ENCODE data around the gene MIA.
A peak's percentile ranks its signal among the peaks of the same experiment; 100 is the strongest.

The MIA gene

GRCh38 chr19:40804783-40805242, 29.5 kb downstream of the MIA start:
- Histone ChIP-seq H3K9me3 (no peaks in the 10 kb centered on the region), H3K4me3 (no peak overlapping the region), H3K36me3 (peaks cover 18 to 50% (median 31%) of the 10 kb centered on the region in 3 donors), H3K4me1 (peaks cover 7 to 96% (median 86%) of the 10 kb centered on the region in 4 donors), H3K27me3 (no peaks in the 10 kb centered on the region), H3K27ac (peak overlapping the region; percentile 53 to 97)
- TF ChIP-seq, protein P1, sequence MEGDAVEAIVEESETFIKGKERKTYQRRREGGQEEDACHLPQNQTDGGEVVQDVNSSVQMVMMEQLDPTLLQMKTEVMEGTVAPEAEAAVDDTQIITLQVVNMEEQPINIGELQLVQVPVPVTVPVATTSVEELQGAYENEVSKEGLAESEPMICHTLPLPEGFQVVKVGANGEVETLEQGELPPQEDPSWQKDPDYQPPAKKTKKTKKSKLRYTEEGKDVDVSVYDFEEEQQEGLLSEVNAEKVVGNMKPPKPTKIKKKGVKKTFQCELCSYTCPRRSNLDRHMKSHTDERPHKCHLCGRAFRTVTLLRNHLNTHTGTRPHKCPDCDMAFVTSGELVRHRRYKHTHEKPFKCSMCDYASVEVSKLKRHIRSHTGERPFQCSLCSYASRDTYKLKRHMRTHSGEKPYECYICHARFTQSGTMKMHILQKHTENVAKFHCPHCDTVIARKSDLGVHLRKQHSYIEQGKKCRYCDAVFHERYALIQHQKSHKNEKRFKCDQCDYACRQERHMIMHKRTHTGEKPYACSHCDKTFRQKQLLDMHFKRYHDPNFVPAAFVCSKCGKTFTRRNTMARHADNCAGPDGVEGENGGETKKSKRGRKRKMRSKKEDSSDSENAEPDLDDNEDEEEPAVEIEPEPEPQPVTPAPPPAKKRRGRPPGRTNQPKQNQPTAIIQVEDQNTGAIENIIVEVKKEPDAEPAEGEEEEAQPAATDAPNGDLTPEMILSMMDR (IDR thresholded peaks at IDR 0.05) = no peak
- no peak for DNase-seq
- intact Hi-C loops (cut with DNase I; ENCODE audit: low total_unique reads) = loop anchor here (10.0 kb wide), 1 partner anchor 50 kb away; the partner anchor contains the start of genes ACTMAP and SNRPA

DNA sequence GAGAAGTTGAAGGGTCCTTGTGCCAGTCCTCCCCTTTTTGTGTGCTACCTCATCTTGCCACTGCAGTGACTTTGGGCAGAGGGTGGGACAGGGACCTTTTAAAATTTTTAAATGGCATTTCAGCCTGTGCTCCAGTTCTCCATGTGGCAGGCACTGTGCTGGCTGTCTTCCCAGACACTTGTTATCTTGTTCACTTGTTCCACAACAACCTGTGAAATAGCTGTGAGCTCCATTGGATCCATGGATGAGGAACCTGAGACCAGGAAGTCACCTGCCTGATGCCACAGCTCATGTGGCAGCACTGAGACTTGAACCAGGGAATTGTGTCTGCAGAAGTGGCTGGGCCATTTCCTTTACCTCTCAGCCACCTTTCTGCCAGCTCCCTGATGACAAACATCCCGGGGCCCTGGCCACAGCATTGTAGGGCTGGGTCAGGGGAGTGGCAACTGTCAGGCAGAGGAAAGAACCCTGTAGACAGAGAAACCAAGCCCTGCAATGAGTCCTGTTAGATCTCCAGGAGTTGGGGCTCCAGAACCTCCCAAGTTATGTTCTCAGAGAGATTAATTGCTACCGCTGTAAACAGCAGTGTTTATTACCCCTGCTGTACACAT, 30.0 kb downstream of the MIA start:
- TF ChIP-seq, protein P1 (IDR thresholded peaks at IDR 0.05) = no peak
- peak overlapping the region; percentile 53 to 97 for H3K27ac ChIP-seq
- H3K36me3 ChIP-seq = peaks cover 18 to 48% (median 30%) of the 10 kb centered on the region in 3 donors
- intact Hi-C loops (cut with DNase I; ENCODE audit: low total_unique reads) = loop anchor here (10.0 kb wide), 1 partner anchor 51 kb away; the partner anchor contains the start of genes ACTMAP and SNRPA
- H3K27me3 ChIP-seq = no peaks in the 10 kb centered on the region
- no peak overlapping the region for H3K4me3 ChIP-seq
- no peaks in the 10 kb centered on the region for H3K9me3 ChIP-seq
- peaks cover 7 to 97% (median 86%) of the 10 kb centered on the region in 4 donors for H3K4me1 ChIP-seq
- no peak for DNase-seq

DNA sequence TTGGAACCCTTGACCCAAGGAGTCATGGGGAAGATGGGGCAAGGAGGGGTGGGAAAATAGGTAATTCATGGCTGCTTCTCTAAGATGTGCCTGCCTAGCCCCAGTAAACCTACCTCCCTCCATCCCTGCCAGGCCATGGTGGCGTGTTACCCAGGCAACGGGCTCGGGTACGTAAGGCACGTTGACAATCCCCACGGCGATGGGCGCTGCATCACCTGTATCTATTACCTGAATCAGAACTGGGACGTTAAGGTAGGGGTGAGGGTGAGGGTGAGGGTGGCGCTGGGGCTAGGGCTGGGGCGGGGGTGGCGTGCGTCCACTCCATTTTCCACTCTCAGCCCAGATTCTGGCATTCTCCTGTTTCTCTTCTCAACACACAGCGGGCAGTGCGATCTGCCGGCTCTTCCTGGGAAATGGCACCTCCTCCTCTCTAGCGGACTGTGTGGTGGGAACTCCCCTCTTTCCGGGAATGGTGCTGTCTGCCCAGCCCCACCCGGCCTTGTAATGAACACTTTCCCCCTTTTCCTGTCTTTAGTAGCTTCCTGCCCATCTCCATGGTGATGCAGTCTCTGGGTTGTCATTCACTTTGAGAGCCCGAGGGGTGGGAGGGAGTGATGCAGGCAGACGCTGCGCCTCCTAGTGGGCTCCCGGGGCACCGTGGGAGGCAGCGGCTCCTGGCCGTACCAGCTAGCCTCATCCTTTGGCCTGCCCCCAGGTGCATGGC, 31.3 kb downstream of the MIA start:
- H3K27me3 ChIP-seq = no peaks in the 10 kb centered on the region
- TF ChIP-seq, protein P1 (IDR thresholded peaks at IDR 0.05) = peak; percentile 82 to 91
- intact Hi-C loops (cut with DNase I; ENCODE audit: low total_unique reads) = loop anchor here (10.0 kb wide), 1 partner anchor 52 kb away; the partner anchor contains the start of genes ACTMAP and SNRPA
- peaks cover 11 to 38% (median 21%) of the 10 kb centered on the region in 3 donors for H3K36me3 ChIP-seq
- DNase-seq = peak; percentile 89 to 91
- H3K4me3 ChIP-seq = peak overlapping the region in 1 of 2 donors; percentile 0
- H3K27ac ChIP-seq = peak overlapping the region; percentile 53 to 97
- H3K4me1 ChIP-seq = peaks cover 7 to 91% (median 81%) of the 10 kb centered on the region in 4 donors
- H3K9me3 ChIP-seq = no peaks in the 10 kb centered on the region

DNA sequence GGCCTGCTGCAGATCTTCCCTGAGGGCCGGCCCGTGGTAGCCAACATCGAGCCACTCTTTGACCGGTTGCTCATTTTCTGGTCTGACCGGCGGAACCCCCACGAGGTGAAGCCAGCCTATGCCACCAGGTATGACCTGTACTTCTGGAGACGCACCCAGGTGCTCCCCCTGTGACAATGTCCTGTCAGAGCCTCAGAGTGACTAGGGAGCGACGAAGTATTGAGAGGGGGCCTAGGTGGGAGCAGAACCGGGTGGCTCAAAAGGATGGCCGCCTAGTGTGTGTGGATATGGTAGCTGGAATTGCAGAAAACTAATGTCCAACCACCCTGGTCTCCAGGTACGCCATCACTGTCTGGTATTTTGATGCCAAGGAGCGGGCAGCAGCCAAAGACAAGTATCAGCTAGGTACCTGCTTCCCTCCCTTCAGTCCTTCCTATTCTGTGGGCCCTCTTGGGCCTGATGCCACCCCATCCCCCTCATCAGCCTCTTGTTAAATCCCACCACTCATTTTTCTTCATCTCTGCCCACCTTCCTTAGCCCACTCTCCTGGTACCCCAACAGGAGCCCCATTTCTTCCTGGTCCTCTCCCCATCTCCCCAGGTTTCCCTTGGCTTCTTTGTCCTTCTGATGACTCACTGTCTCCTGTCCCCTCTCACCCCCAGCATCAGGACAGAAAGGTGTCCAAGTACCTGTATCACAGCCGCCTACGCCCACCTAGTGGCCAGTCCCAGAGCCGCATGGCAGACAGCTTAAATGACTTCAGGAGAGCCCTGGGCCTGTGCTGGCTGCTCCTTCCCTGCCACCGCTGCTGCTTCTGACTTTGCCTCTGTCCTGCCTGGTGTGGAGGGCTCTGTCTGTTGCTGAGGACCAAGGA, 32.1 kb downstream of the MIA start:
- Histone ChIP-seq H3K27ac (peak overlapping the region; percentile 53 to 97), H3K27me3 (no peaks in the 10 kb centered on the region), H3K9me3 (no peaks in the 10 kb centered on the region), H3K4me1 (peaks cover 7 to 91% (median 78%) of the 10 kb centered on the region in 4 donors), H3K36me3 (peaks cover 11 to 32% (median 21%) of the 10 kb centered on the region in 3 donors), H3K4me3 (no peak overlapping the region)
- intact Hi-C loops (cut with DNase I; ENCODE audit: low total_unique reads) = loop anchor here (10.0 kb wide), 1 partner anchor 53 kb away; the partner anchor contains the start of genes ACTMAP and SNRPA
- TF ChIP-seq, protein P1 (IDR thresholded peaks at IDR 0.05) = no peak
- no peak for DNase-seq

- Histone ChIP-seq H3K36me3 (peaks cover 11 to 32% (median 21%) of the 10 kb centered on the region in 3 donors), H3K27me3 (no peaks in the 10 kb centered on the region), H3K4me3 (no peak overlapping the region), H3K27ac (peak overlapping the region in 1 of 2 donors; percentile 97), H3K4me1 (peaks cover 7 to 91% (median 76%) of the 10 kb centered on the region in 4 donors), H3K9me3 (no peaks in the 10 kb centered on the region)
- no peak for DNase-seq
- TF ChIP-seq, protein P1 (IDR thresholded peaks at IDR 0.05) = no peak
- intact Hi-C loops (cut with DNase I; ENCODE audit: low total_unique reads) = loop anchor here (10.0 kb wide), 1 partner anchor 53 kb away; the partner anchor contains the start of genes ACTMAP and SNRPA
These were observed 32.7 kb downstream of the MIA start for GRCh38 chr19:40808021-40808325.
